WTC11 (cell line): ENCODE measurements around the gene GET4. TPM values are rescaled to one million over a fixed set of nuclear protein-coding genes. Genes with fewer than 3 reads are reported as not detected.
A peak's percentile ranks its signal among the peaks of the same experiment; 100 is the strongest.

Experiments used
- ATAC-seq: fragments of 200-7000 bp; cut with Tn5 transposase; 2 replicates; pipeline ENCODE4 v1.10.0; 2021; ENCODE audit warnings: mild to moderate bottlenecking, moderate library complexity
- CTCF ChIA-PET: fragments of 300-600 bp; sonication (Branson Sonifier 250); formaldehyde crosslinking; loops from one replicate; lab custom pipeline; 2021; ENCODE audit warnings: antibody characterized with exemption; lab: Charles Lee
- POLR2A ChIA-PET: fragments of 350-600 bp; sonication (Branson Sonifier 250); formaldehyde crosslinking; loops from one replicate; lab custom pipeline; 2021; ENCODE audit warnings: antibody characterized with exemption; lab: Charles Lee
- DNase-seq: peaks from one replicate; pipeline ENCODE4 v3.0.0; 2021; ENCODE audit warnings: low spot score
- H3K27ac Mint-ChIP-seq: 2 replicates; pipeline ENCODE4 v1.8.0; 2021; ENCODE audit warnings: mixed read lengths
- H3K27me3 Mint-ChIP-seq: 2 replicates; pipeline ENCODE4 v1.8.0; 2021; ENCODE audit warnings: low read depth, mild to moderate bottlenecking, moderate library complexity, mixed read lengths
- H3K36me3 Mint-ChIP-seq: 2 replicates; pipeline ENCODE4 v1.8.0; 2021; ENCODE audit warnings: mixed read lengths
- H3K4me1 Mint-ChIP-seq: 2 replicates; pipeline ENCODE4 v1.8.0; 2022; ENCODE audit warnings: mixed read lengths
- H3K4me3 Mint-ChIP-seq: 2 replicates; pipeline ENCODE4 v1.8.0; 2021; ENCODE audit warnings: mild to moderate bottlenecking, moderate library complexity, mixed read lengths
- H3K9me3 Mint-ChIP-seq: 2 replicates; pipeline ENCODE4 v1.8.0; 2021; ENCODE audit warnings: mixed read lengths
- ESRRA ChIP-seq: sonication (generic); formaldehyde crosslinking; IDR thresholded peaks from 2 replicates; pipeline ENCODE4 v1.8.1; 2022; ENCODE audit warnings: mild to moderate bottlenecking, missing genetic modification reagents, borderline replicate concordance
- FOXJ3 ChIP-seq: sonication (generic); formaldehyde crosslinking; IDR thresholded peaks from 2 replicates; pipeline ENCODE4 v1.9.0; 2021; ENCODE audit warnings: missing genetic modification reagents, mild to moderate bottlenecking, borderline replicate concordance
- GRHL2 ChIP-seq: fragments of 250-450 bp; sonication (Bioruptor Pico); IDR thresholded peaks from 2 replicates; pipeline ENCODE4 v1.8.0; 2022; ENCODE audit warnings: mild to moderate bottlenecking, moderate library complexity; ENCODE audit not compliant: insufficient replicate concordance, severe bottlenecking
- HMGA2 ChIP-seq: fragments of 250-450 bp; sonication (Bioruptor Pico); IDR thresholded peaks from 2 replicates; pipeline ENCODE4 v1.4.0; 2021; ENCODE audit warnings: mild to moderate bottlenecking, moderate library complexity
- NR1H2 ChIP-seq: sonication (generic); formaldehyde crosslinking; IDR thresholded peaks from 2 replicates; pipeline ENCODE4 v1.9.0; 2021; ENCODE audit warnings: mild to moderate bottlenecking, moderate library complexity, missing genetic modification reagents
- NR3C1 ChIP-seq: sonication (generic); formaldehyde crosslinking; conservative IDR thresholded peaks from 2 replicates; pipeline ENCODE4 v1.8.1; 2023; ENCODE audit warnings: low read depth, mild to moderate bottlenecking, missing genetic modification reagents
- RORB ChIP-seq: fragments of 250-450 bp; sonication (Bioruptor Pico); IDR thresholded peaks from 2 replicates; pipeline ENCODE4 v1.9.0; 2021; ENCODE audit warnings: mild to moderate bottlenecking
- SMAD3 ChIP-seq: sonication (generic); formaldehyde crosslinking; IDR thresholded peaks from 2 replicates; pipeline ENCODE4 v1.8.0; 2022; ENCODE audit warnings: missing genetic modification reagents, mild to moderate bottlenecking, borderline replicate concordance
- SMAD4 ChIP-seq: sonication (generic); formaldehyde crosslinking; IDR thresholded peaks from 2 replicates; pipeline ENCODE4 v1.8.0; 2022; ENCODE audit warnings: mild to moderate bottlenecking, missing genetic modification reagents
- total RNA-seq: library from RNA; stranded (reverse); gene quantifications from 3 replicates; pipeline ENCODE4 v1.2.3, GENCODE V29; 2021
- TF ChIP-seq, protein P1 (sequence below): sonication (generic); formaldehyde crosslinking; conservative IDR thresholded peaks from 2 replicates; pipeline ENCODE4 v1.8.1; 2023; ENCODE audit warnings: mild to moderate bottlenecking, low read depth, missing genetic modification reagents, moderate library complexity
- TF ChIP-seq, protein P2 (sequence below): fragments of 250-450 bp; sonication (Bioruptor Pico); IDR thresholded peaks from 2 replicates; pipeline ENCODE4 v1.8.0; 2021; ENCODE audit warnings: mild to moderate bottlenecking
- TF ChIP-seq, protein P3 (sequence below): fragments of 200-600 bp; IDR thresholded peaks from 2 replicates; pipeline ENCODE4 v1.8.0; 2022; ENCODE audit warnings: antibody characterized with exemption
- TF ChIP-seq, protein P4 (sequence below): sonication (generic); formaldehyde crosslinking; IDR thresholded peaks from 2 replicates; pipeline ENCODE4 v1.8.0; 2023; ENCODE audit warnings: missing genetic modification reagents, mild to moderate bottlenecking, borderline replicate concordance
- TF ChIP-seq, protein P5 (sequence below): sonication (generic); formaldehyde crosslinking; IDR thresholded peaks from 2 replicates; pipeline ENCODE4 v1.8.1; 2023; ENCODE audit warnings: mild to moderate bottlenecking, missing genetic modification reagents, moderate library complexity

Gene GET4
- total RNA-seq, 1 experiment from 2014 or later: 73.0 TPM

DNA sequence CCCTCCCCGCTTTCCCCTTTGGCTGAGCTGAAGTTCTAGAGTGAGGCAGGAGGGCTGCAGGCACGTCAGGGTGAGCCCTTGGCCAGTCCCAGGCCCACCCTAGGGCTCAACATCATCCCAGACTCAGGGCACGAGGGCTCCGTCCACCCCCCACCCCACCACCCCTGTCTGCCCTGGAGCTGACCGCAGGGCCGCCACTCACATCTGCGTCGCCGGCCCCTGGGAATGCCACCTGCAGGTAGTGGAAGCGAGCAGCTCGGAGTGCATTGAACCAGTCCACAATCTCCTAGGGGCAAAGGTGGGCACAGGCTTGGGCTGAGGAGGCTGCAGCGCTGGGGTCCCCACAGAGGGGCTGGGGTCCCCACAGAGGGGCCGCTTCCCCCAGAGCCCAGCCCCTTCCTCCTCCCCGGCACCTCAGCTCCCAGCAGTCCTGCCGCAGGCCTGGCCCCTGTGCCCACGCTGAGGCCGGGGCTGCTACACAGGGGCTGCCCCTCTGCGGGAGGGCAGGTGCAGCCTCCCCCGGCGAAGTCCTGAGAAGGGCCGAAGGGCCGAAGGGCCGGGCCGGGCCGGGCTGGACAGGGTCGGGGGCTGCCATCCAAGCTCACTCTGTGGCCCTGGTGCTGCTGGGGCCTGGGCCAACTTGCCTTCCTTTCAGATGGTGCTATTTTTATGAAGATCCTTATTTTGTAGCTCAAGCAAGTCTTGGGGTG, 24.1 kb downstream of the GET4 start (continued):
- TF ChIP-seq GRHL2 (CRISPR knock-in tag): no peak
- TF ChIP-seq, protein P1, sequence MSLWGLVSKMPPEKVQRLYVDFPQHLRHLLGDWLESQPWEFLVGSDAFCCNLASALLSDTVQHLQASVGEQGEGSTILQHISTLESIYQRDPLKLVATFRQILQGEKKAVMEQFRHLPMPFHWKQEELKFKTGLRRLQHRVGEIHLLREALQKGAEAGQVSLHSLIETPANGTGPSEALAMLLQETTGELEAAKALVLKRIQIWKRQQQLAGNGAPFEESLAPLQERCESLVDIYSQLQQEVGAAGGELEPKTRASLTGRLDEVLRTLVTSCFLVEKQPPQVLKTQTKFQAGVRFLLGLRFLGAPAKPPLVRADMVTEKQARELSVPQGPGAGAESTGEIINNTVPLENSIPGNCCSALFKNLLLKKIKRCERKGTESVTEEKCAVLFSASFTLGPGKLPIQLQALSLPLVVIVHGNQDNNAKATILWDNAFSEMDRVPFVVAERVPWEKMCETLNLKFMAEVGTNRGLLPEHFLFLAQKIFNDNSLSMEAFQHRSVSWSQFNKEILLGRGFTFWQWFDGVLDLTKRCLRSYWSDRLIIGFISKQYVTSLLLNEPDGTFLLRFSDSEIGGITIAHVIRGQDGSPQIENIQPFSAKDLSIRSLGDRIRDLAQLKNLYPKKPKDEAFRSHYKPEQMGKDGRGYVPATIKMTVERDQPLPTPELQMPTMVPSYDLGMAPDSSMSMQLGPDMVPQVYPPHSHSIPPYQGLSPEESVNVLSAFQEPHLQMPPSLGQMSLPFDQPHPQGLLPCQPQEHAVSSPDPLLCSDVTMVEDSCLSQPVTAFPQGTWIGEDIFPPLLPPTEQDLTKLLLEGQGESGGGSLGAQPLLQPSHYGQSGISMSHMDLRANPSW: no peak
- TF ChIP-seq SMAD3: no peak
- no peak for TF ChIP-seq FOXJ3 (CRISPR knock-in tag)
- TF ChIP-seq, protein P2, sequence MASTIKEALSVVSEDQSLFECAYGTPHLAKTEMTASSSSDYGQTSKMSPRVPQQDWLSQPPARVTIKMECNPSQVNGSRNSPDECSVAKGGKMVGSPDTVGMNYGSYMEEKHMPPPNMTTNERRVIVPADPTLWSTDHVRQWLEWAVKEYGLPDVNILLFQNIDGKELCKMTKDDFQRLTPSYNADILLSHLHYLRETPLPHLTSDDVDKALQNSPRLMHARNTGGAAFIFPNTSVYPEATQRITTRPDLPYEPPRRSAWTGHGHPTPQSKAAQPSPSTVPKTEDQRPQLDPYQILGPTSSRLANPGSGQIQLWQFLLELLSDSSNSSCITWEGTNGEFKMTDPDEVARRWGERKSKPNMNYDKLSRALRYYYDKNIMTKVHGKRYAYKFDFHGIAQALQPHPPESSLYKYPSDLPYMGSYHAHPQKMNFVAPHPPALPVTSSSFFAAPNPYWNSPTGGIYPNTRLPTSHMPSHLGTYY (CRISPR knock-in tag): no peak
- TF ChIP-seq, protein P3, sequence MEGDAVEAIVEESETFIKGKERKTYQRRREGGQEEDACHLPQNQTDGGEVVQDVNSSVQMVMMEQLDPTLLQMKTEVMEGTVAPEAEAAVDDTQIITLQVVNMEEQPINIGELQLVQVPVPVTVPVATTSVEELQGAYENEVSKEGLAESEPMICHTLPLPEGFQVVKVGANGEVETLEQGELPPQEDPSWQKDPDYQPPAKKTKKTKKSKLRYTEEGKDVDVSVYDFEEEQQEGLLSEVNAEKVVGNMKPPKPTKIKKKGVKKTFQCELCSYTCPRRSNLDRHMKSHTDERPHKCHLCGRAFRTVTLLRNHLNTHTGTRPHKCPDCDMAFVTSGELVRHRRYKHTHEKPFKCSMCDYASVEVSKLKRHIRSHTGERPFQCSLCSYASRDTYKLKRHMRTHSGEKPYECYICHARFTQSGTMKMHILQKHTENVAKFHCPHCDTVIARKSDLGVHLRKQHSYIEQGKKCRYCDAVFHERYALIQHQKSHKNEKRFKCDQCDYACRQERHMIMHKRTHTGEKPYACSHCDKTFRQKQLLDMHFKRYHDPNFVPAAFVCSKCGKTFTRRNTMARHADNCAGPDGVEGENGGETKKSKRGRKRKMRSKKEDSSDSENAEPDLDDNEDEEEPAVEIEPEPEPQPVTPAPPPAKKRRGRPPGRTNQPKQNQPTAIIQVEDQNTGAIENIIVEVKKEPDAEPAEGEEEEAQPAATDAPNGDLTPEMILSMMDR: no peak
- no peak for TF ChIP-seq HMGA2 (CRISPR knock-in tag)

DNA sequence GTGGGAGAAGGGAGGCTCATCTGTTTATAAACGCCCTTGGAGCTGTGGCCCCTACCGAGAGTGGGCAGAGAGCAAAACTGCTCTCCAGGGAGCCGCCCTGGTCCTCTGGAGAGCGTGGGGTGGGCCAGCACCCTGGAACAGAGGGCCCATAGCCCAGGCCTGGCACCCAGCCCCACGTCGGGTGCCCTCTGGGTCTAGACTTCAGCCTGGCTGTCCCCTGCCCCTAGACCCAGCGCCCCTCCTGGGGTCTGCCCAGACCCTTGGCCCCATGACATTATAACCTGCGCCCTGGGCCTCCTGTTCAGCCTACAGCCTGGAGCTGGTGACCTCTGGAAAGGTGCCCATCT, 24.7 kb downstream of the GET4 start:
- no peaks in the 10 kb centered on the region for H3K9me3 Mint-ChIP-seq
- H3K27ac Mint-ChIP-seq: no peak overlapping the region
- ATAC-seq (peak; percentile 3), DNase-seq (no peak)
- H3K27me3 Mint-ChIP-seq: peaks cover 17% of the 10 kb centered on the region
- ChIA-PET CTCF (interaction anchor here (0.7 to 2.5 kb wide), 10 partner anchors 9 to 1254 kb away, joined by 3 to 22 read pairs (median 6); partner anchors contain the start of gene COX19), POLR2A (interaction anchor here (0.9 kb wide), 1 partner anchor 74 kb away, joined by 3 read pairs; the partner anchor contains the start of gene COX19)
- TF ChIP-seq, protein P4, sequence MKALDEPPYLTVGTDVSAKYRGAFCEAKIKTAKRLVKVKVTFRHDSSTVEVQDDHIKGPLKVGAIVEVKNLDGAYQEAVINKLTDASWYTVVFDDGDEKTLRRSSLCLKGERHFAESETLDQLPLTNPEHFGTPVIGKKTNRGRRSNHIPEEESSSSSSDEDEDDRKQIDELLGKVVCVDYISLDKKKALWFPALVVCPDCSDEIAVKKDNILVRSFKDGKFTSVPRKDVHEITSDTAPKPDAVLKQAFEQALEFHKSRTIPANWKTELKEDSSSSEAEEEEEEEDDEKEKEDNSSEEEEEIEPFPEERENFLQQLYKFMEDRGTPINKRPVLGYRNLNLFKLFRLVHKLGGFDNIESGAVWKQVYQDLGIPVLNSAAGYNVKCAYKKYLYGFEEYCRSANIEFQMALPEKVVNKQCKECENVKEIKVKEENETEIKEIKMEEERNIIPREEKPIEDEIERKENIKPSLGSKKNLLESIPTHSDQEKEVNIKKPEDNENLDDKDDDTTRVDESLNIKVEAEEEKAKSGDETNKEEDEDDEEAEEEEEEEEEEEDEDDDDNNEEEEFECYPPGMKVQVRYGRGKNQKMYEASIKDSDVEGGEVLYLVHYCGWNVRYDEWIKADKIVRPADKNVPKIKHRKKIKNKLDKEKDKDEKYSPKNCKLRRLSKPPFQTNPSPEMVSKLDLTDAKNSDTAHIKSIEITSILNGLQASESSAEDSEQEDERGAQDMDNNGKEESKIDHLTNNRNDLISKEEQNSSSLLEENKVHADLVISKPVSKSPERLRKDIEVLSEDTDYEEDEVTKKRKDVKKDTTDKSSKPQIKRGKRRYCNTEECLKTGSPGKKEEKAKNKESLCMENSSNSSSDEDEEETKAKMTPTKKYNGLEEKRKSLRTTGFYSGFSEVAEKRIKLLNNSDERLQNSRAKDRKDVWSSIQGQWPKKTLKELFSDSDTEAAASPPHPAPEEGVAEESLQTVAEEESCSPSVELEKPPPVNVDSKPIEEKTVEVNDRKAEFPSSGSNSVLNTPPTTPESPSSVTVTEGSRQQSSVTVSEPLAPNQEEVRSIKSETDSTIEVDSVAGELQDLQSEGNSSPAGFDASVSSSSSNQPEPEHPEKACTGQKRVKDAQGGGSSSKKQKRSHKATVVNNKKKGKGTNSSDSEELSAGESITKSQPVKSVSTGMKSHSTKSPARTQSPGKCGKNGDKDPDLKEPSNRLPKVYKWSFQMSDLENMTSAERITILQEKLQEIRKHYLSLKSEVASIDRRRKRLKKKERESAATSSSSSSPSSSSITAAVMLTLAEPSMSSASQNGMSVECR: no peak
- TF ChIP-seq NR1H2 (CRISPR knock-in tag) (no peak), RORB (CRISPR knock-in tag) (no peak), ESRRA (CRISPR knock-in tag) (no peak), SMAD4 (no peak), NR3C1 (CRISPR knock-in tag) (no peak)
- TF ChIP-seq, protein P3: no peak
- TF ChIP-seq, protein P5, sequence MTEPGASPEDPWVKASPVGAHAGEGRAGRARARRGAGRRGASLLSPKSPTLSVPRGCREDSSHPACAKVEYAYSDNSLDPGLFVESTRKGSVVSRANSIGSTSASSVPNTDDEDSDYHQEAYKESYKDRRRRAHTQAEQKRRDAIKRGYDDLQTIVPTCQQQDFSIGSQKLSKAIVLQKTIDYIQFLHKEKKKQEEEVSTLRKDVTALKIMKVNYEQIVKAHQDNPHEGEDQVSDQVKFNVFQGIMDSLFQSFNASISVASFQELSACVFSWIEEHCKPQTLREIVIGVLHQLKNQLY (CRISPR knock-in tag): no peak
- no peaks in the 10 kb centered on the region for H3K4me1 Mint-ChIP-seq
- no peak overlapping the region for H3K4me3 Mint-ChIP-seq
- peaks cover 8% of the 10 kb centered on the region for H3K36me3 Mint-ChIP-seq
